Measurements from ENCODE around the gene DEGS2. TPM values are rescaled to one million over a fixed set of nuclear protein-coding genes. Genes with fewer than 3 reads are reported as not detected.

Gene DEGS2
- total RNA-seq, 1 donor from 2014 or later, result not detected

- H3K9me3 Mint-ChIP-seq, result no peaks in the 10 kb centered on the region
- TF ChIP-seq CTCF (conservative IDR thresholded peaks at IDR 0.05), result no peak
- no peak for DNase-seq (ENCODE audit: low read depth, low spot score)
- H3K27me3 Mint-ChIP-seq (ENCODE audit: low read depth), result no peaks in the 10 kb centered on the region
- no peak overlapping the region for H3K4me3 Mint-ChIP-seq
- H3K27ac Mint-ChIP-seq (ENCODE audit: unreplicated experiment), result peak overlapping the region; percentile 35
- peaks cover 4% of the 10 kb centered on the region for H3K36me3 Mint-ChIP-seq (ENCODE audit: low read depth)
- no peaks in the 10 kb centered on the region for H3K4me1 Mint-ChIP-seq
These were observed 26.4 kb downstream of the DEGS2 start for GRCh38 chr14:100132903-100133510.

DNA sequence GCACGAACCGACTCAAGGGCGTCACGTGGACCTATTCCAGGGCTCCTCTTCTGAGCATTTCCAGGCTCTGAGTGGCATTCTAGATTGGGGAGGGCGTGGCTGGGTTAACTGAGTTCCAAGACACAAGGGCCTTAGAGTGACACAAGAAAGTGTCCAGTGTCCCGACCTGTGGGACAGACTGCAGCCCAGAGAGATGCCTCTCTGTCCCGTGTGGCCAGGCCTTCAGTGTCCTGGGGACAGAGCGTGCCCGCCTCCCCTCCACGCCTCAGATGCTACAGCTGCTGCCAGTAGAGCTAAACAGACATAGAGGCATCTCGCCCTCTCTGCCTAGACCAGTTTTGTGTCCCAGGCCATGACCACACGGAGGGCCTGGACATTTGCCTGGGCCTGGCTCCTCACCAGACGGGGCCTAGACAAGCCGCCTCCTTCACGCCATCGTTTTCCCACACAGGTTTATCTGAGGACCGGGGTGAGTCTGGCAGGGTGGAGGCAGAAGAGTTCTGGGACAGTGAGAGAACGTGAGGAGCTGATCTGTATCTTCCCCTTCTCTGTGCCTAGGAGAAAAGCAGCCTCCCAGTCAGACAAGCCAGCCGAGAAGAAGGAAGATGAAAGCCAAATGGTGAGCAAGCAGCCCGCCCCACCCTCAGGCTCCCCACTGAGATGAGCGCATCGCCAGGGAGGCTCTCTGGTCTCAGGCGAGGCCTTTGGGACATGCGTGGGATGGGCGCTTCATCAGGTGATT is 27.1 kb downstream of the DEGS2 start:
- DNase-seq (ENCODE audit: low read depth, low spot score), result no peak
- no peaks in the 10 kb centered on the region for H3K27me3 Mint-ChIP-seq (ENCODE audit: low read depth)
- no peak overlapping the region for H3K4me3 Mint-ChIP-seq
- no peak for TF ChIP-seq CTCF (conservative IDR thresholded peaks at IDR 0.05)
- H3K27ac Mint-ChIP-seq (ENCODE audit: unreplicated experiment), result peak overlapping the region; percentile 35
- H3K4me1 Mint-ChIP-seq, result no peaks in the 10 kb centered on the region
- H3K36me3 Mint-ChIP-seq (ENCODE audit: low read depth), result peaks cover 4% of the 10 kb centered on the region
- H3K9me3 Mint-ChIP-seq, result no peaks in the 10 kb centered on the region

GRCh38 chr14:100131181-100131580 is 28.3 kb downstream of the DEGS2 start:
- peaks cover 4% of the 10 kb centered on the region for H3K36me3 Mint-ChIP-seq (ENCODE audit: low read depth)
- no peaks in the 10 kb centered on the region for H3K9me3 Mint-ChIP-seq
- no peaks in the 10 kb centered on the region for H3K27me3 Mint-ChIP-seq (ENCODE audit: low read depth)
- DNase-seq (ENCODE audit: low read depth, low spot score), result no peak
- no peak overlapping the region for H3K27ac Mint-ChIP-seq (ENCODE audit: unreplicated experiment)
- H3K4me3 Mint-ChIP-seq, result no peak overlapping the region
- H3K4me1 Mint-ChIP-seq, result no peaks in the 10 kb centered on the region
- no peak for TF ChIP-seq CTCF (conservative IDR thresholded peaks at IDR 0.05)

DNA sequence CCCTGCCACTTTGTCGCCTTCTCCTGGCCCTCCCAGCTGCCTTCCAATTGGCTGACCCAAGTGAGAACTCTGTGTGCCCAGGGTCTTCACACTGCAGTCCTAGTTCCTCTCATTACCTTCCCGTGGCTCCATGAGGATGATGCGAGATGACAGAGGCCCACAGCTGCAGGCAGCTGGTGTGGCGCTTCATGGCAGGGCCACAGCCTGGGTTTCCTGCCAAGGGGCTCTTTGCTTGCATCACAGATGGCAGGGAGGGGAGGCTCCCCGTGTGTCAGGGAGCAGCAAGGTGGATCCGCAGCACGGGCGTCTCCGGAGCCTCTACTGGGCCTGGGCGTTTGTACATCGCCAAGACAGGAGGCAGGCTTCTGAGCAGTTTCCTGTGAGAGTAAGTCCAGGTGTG is 28.9 kb downstream of the DEGS2 start:
- Mint-ChIP-seq H3K4me3 (no peak overlapping the region), H3K27me3 (ENCODE audit: low read depth) (no peaks in the 10 kb centered on the region), H3K9me3 (no peaks in the 10 kb centered on the region), H3K27ac (ENCODE audit: unreplicated experiment) (peak overlapping the region; percentile 19), H3K4me1 (no peaks in the 10 kb centered on the region), H3K36me3 (ENCODE audit: low read depth) (peaks cover 4% of the 10 kb centered on the region)
- no peak for TF ChIP-seq CTCF (conservative IDR thresholded peaks at IDR 0.05)
- DNase-seq (ENCODE audit: low read depth, low spot score), result no peak

DNA sequence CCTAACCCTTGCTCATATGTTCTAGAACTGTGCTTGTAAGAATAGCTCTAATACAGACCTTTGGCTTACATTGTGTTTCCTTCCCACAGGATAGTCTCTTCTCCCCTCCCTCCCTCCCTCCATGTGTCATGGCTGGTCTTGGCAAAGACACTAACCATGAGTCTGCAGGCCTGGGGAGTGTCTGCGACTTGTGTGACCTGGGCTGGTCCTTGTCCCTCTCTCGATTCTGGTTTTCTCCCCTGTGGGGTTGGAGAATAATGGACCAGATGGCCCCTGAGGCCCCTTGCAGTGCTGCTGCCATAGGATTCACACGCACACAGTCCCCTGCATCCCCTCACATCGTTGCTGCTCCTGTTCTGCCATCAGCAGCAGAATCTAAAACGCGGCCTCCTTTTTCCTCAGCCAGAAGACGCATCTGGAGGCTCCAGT is 30.3 kb downstream of the DEGS2 start:
- no peak for TF ChIP-seq CTCF (conservative IDR thresholded peaks at IDR 0.05)
- H3K4me3 Mint-ChIP-seq, result no peak overlapping the region
- peak overlapping the region; percentile 75 for H3K27ac Mint-ChIP-seq (ENCODE audit: unreplicated experiment)
- no peak for DNase-seq (ENCODE audit: low read depth, low spot score)
- no peaks in the 10 kb centered on the region for H3K9me3 Mint-ChIP-seq
- H3K27me3 Mint-ChIP-seq (ENCODE audit: low read depth), result no peaks in the 10 kb centered on the region
- no peaks in the 10 kb centered on the region for H3K4me1 Mint-ChIP-seq
- H3K36me3 Mint-ChIP-seq (ENCODE audit: low read depth), result peaks cover 8% of the 10 kb centered on the region
